GM12865 (cell line): ENCODE data around the gene ACAD10.
"Not testable (repeated sequence)": the region's sequence is repeated elsewhere in the genome, so short reads cannot be mapped to it uniquely, and the experiment has no call there.

ENCODE experiments used
- DNase-seq: peaks from one replicate; pipeline ENCODE4 v3.0.0; 2010; ENCODE audit warnings: low read depth
- H3K4me3 ChIP-seq: 2 replicates; pipeline ENCODE4 v1.5.1; 2011; ENCODE audit warnings: mild to moderate bottlenecking, low read depth, low read length, control low read depth
- TF ChIP-seq, protein P1 (sequence below): IDR thresholded peaks from 2 replicates; pipeline ENCODE4 v1.5.1; 2011; ENCODE audit warnings: low read length, control low read depth, low read depth, inconsistent platforms; ENCODE audit not compliant: insufficient read depth; ENCODE audit errors: missing control alignments

Gene ACAD10

DNA sequence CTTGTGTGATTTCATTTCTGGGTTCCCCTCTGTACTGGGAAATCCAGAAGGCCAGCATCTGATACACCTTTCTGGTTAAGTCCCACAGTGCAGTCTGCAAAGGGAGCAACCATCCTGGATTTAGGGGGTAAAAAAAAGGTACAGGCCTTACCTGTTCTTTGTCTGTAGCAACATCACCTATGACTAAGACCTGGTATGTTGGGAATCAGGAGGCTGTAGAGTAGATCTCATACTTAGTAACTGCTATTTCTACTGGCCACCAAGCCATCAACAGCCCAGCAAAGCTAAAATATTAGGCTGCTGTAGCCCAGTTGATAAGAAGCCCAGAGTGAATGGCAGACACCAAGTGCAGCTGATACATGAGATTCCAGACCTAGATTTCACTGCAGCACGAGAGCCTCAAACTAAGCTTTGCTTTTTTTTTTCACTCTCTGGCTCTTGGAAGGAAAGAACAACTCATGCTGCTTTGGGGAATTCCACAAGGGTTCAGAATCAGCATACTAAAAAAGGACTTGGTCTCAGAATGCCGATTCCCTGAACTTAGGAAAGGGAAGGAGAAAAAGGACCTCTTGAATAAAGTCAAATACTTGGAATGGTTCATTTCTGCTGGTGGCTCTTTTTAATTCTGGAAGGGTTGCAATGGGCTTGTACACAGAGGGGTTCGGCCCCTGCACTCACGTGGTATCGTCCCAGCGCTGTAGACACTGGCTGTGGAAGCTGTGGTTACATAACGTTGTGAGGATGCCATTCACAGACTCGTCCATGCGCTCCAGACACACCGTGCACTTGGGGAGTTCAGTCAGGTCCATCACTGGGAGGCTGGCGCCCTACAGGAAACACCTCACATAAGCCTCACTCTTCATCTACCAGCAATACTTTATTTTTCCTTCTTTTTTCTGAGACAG lies 20.6 kb upstream of the ACAD10 start:
- TF ChIP-seq, protein P1, sequence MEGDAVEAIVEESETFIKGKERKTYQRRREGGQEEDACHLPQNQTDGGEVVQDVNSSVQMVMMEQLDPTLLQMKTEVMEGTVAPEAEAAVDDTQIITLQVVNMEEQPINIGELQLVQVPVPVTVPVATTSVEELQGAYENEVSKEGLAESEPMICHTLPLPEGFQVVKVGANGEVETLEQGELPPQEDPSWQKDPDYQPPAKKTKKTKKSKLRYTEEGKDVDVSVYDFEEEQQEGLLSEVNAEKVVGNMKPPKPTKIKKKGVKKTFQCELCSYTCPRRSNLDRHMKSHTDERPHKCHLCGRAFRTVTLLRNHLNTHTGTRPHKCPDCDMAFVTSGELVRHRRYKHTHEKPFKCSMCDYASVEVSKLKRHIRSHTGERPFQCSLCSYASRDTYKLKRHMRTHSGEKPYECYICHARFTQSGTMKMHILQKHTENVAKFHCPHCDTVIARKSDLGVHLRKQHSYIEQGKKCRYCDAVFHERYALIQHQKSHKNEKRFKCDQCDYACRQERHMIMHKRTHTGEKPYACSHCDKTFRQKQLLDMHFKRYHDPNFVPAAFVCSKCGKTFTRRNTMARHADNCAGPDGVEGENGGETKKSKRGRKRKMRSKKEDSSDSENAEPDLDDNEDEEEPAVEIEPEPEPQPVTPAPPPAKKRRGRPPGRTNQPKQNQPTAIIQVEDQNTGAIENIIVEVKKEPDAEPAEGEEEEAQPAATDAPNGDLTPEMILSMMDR, result no peak
- DNase-seq, result no peak
- no peak overlapping the region for H3K4me3 ChIP-seq

DNA sequence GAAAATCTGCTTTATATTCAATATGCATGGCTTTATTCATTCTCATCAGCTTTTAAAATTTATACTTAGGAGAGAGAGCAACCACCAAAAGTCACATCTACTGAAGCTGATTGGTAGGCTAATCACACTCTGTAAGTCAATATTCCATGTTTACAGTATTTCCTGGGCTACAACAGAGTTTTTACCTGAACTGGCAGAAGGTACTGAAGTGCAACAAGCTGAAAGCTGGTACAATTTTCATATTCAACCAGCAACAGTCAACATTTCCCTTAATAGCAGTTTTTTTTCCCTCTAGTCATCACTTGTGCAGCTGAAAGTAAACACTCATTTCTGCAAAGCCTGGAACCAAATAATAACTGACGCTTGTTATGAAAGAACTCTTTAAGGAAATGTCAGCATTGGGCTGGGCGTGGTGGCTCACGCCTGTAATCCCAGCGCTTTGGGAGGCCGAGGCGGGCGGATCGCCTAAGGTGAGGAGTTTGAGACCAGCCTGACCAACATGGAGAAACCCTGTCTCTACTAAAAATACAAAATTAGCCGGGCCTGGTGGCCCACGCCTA lies 13.0 kb upstream of the ACAD10 start:
- DNase-seq, result no peak
- H3K4me3 ChIP-seq, result no peak overlapping the region
- TF ChIP-seq, protein P1, result no peak

DNA sequence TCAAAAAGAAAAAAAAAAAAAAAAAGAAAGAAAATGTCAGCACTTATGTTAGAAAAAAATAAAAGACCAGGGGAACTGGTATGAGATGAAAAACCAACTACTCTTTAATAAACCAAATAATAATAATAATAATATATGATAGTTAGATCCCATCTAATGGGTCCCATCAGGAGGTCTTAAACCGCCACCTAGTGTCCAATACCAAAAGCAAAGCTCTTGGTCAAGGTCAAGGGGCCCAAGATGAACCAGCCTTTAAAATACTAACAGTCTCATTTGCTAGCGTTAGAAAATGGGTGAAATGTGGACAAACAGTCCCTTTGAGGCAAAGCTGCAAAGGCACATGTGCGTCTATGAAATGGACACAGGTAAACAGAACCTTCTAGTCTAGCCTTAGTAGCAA lies 12.3 kb upstream of the ACAD10 start:
- TF ChIP-seq, protein P1, result peak; percentile 21
- H3K4me3 ChIP-seq, result no peak overlapping the region
- DNase-seq, result peak; percentile 25

DNA sequence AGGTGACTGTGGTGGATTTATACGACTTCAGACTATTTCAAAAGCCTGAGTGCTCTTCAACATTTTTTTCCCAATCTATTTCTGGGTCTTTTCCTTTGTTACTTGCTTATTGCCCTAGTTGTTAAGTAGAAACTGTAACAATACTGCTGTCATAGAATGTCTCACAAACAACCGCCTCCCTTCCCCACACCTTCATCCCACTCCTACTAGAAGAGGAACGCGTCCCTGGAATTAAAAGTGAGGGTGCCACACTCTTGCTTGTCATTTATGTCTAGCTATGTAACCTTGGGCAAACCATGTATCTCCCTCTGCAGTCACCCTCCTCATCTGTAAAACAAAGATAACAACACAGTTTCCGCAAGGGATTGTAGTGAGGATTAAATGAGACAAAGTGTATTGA lies 8.7 kb upstream of the ACAD10 start:
- TF ChIP-seq, protein P1, result no peak
- DNase-seq, result no peak
- no peak overlapping the region for H3K4me3 ChIP-seq

DNA sequence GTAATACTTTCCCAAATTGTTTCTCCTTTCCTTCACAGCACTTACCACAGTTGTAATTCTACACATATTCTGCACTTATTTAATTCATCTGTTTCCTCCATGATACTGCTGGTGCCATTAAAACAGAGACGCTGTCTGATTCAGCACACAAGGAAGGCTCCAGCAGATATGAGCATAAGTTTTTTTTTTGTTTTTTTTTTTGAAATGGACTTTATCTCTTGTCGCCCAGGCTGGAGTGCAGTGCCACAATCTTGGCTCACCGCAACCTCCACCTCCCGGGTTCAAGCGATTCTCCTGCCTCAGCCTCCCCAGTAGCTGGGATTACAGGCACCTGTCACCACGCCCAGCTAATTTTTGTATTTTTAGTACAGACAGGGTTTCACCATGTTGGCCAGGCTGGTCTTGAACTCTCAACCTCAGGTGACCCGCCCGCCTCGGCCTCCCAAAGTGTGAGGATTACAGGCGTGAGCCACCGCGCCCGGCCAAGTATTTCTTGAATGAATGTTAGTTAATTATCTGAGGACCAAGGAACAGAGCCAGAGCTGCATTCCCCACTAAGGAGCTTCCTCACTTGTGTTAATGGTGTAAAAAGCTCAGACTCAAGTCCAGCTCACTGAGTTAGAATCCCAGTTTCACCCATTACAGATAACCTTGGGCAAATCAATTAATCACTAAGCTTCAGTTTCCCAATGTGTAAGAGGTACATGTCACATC lies 1.2 kb upstream of the ACAD10 start:
- H3K4me3 ChIP-seq, result peak overlapping the region; percentile 86
- not testable (repeated sequence) for DNase-seq

DNA sequence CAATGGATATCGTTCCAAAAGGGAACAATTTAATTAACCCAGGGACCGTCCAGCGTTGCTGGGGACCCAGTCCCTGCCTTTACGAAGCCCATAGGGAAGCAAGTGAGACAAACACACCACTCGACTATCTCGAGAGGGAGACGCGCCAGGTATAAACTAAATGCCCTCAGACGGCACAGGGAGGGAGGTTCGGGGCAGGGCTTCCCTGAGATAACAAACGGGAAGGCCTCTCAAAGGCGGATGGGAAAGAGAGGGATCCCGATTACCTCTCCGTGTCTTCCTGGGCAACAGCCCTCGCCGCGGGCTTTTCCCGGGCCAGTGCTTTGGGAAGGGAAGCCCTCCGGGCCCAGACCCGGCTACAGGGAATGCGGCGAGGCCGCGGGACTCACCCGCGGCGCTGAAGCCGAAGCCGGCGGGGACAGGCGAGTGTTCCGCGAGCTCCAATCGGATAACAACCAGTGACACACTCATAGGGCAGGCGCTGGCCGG lies 487 bp upstream of the ACAD10 start:
- DNase-seq, result peak; percentile 5
- peak overlapping the region; percentile 86 for H3K4me3 ChIP-seq
- TF ChIP-seq, protein P1, result no peak

DNA sequence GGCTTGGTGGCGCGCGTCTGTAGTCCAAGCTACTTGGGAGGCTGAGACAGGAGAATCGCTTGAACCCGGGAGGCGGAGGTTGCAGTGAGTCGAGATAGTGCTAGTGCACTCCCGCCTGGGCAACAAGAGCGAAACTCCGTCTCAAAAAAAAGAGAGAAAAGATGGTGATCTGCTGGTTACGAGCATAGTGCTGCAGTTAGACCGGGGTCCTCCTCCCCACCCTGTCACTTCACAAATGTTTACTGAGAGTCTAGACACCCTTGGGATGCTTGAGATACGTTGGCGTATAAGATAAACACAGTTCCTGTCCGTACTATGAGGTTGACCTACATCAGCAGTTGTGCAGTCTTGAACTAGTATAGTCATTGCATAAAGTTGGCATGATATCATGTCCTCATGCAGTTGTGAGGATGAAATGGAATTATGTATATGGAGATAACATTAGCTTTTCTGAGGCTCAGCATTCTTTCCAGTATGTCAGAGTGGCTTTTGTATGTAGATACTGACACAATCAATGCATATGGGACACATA lies 787 bp downstream of the ACAD10 start:
- peak; percentile 8 for DNase-seq
- H3K4me3 ChIP-seq, result peak overlapping the region; percentile 86
- TF ChIP-seq, protein P1, result no peak
